Mesendoderm (in vitro differentiated cells): ENCODE measurements around the gene GALNT9.

ENCODE experiments used
- DNase-seq: peaks from one replicate; pipeline ENCODE4 v3.0.0; 2013
- H2AK5ac ChIP-seq: 2 replicates; pipeline ENCODE4 v1.6.1; 2013; ENCODE audit warnings: low read length, inconsistent platforms
- H2BK120ac ChIP-seq: 2 replicates; pipeline ENCODE4 v1.6.1; 2013; ENCODE audit warnings: low read depth, mild to moderate bottlenecking, low read length, moderate library complexity, mixed read lengths
- H2BK15ac ChIP-seq: replicated peaks from 2 replicates; pipeline ENCODE4 v1.6.1; 2013; ENCODE audit warnings: low read depth, mild to moderate bottlenecking, moderate library complexity
- H2BK5ac ChIP-seq: 2 replicates; pipeline ENCODE4 v1.6.1; 2013; ENCODE audit warnings: low read length, inconsistent platforms
- H3K18ac ChIP-seq: 2 replicates; pipeline ENCODE4 v1.6.1; 2013; ENCODE audit warnings: mild to moderate bottlenecking, low read length, mixed read lengths
- H3K23ac ChIP-seq: one replicate; pipeline ENCODE4 v1.6.1; 2013; ENCODE audit warnings: low read length
- H3K27ac ChIP-seq: 2 replicates; pipeline ENCODE4 v1.5.1; 2013; ENCODE audit warnings: low read depth, mild to moderate bottlenecking, inconsistent platforms, low read length, moderate library complexity
- H3K27me3 ChIP-seq: 2 replicates; pipeline ENCODE4 v1.6.1; 2013; ENCODE audit warnings: low read length, control low read depth, mild to moderate bottlenecking, inconsistent platforms; ENCODE audit not compliant: insufficient read depth, poor library complexity
- H3K36me3 ChIP-seq: 2 replicates; pipeline ENCODE4 v1.6.1; 2013; ENCODE audit warnings: low read length, inconsistent platforms; ENCODE audit not compliant: control insufficient read depth, insufficient read depth
- H3K4ac ChIP-seq: one replicate; pipeline ENCODE4 v1.6.1; 2013; ENCODE audit warnings: low read depth, mild to moderate bottlenecking, low read length, moderate library complexity
- H3K4me1 ChIP-seq: 2 replicates; pipeline ENCODE4 v1.6.1; 2013; ENCODE audit warnings: low read depth, low read length, inconsistent platforms; ENCODE audit not compliant: control insufficient read depth
- H3K4me2 ChIP-seq: 2 replicates; pipeline ENCODE4 v1.6.1; 2013; ENCODE audit warnings: low read length
- H3K4me3 ChIP-seq: 2 replicates; pipeline ENCODE4 v1.5.1; 2013; ENCODE audit warnings: mild to moderate bottlenecking, low read length
- H3K56ac ChIP-seq: one replicate; pipeline ENCODE4 v1.6.1; 2013; ENCODE audit warnings: low read length
- H3K79me1 ChIP-seq: 2 replicates; pipeline ENCODE4 v1.6.1; 2013; ENCODE audit warnings: low read length, inconsistent platforms
- H3K79me2 ChIP-seq: 2 replicates; pipeline ENCODE4 v1.6.1; 2013; ENCODE audit warnings: mild to moderate bottlenecking, low read length; ENCODE audit not compliant: control insufficient read depth, insufficient read depth
- H3K9ac ChIP-seq: 2 replicates; pipeline ENCODE4 v1.6.1; 2013; ENCODE audit warnings: low read length, inconsistent platforms
- H4K5ac ChIP-seq: one replicate; pipeline ENCODE4 v1.6.1; 2013; ENCODE audit warnings: low read length
- H4K8ac ChIP-seq: one replicate; pipeline ENCODE4 v1.6.1; 2013; ENCODE audit warnings: low read depth, mild to moderate bottlenecking, control low read depth, low read length, moderate library complexity
- WGBS: extraction: QIAGEN DNeasy Blood & Tissue Kit; methylation state at CpG from one replicate; pipeline ENCODE4 v1.1.7; 2013; ENCODE audit warnings: low lambda C conversion rate, missing lambda C conversion rate; ENCODE audit not compliant: insufficient coverage; ENCODE audit errors: extremely low coverage; 5-methylcytosine and 5-hydroxymethylcytosine counted together

The GALNT9 gene

DNA sequence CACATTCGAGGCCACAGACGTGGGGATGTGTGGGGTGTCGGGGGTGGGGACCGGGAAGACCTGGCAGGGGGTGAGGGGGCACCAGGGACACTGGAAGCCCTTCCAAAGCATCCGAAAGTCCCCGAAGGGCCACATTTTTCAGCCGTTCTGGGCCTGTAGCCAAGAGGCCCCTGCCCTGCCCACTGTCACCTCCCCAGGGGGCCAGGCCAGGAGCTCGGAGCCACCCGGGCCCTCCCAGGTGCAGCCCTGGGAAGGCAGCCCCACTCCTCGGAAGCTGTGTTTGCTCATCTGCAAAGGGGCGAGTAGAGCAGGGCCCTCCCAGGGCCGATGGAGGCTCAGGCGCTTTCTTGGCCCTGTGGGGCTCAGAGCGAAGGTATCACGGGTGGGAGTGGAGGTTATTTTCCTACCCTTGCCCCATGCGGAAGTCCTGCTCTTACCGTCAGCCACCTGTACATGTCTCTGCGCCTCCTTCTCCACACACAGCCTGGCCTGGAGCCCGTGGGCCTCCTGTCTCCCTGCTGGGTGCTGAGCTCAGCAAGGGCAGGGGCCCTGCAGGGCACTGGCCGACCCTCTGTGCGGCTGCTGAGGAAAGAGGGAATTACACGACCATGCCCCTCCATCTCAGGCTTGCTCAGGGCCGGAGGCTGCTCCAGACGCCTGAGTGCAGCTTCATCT is 158.0 kb downstream of the GALNT9 start:
- no peak overlapping the region for H3K56ac ChIP-seq
- H2BK15ac ChIP-seq, result no peak overlapping the region
- H3K79me2 ChIP-seq, result no peaks in the 10 kb centered on the region
- DNase-seq, result no peak
- no CpG with 5 or more reads among the region's 24 CpGs for WGBS
- H3K18ac ChIP-seq, result no peak overlapping the region
- H2BK120ac ChIP-seq, result no peak overlapping the region
- H2BK5ac ChIP-seq, result no peak overlapping the region
- no peaks in the 10 kb centered on the region for H3K27me3 ChIP-seq
- no peaks in the 10 kb centered on the region for H3K4me1 ChIP-seq
- H4K5ac ChIP-seq, result no peak overlapping the region
- no peak overlapping the region for H3K4me2 ChIP-seq
- no peak overlapping the region for H4K8ac ChIP-seq
- H3K36me3 ChIP-seq, result no peaks in the 10 kb centered on the region
- H2AK5ac ChIP-seq, result no peak overlapping the region
- H3K9ac ChIP-seq, result no peak overlapping the region
- H3K4me3 ChIP-seq, result no peak overlapping the region
- no peak overlapping the region for H3K4ac ChIP-seq
- no peaks in the 10 kb centered on the region for H3K79me1 ChIP-seq
- H3K27ac ChIP-seq, result no peak overlapping the region
- H3K23ac ChIP-seq, result no peak overlapping the region

DNA sequence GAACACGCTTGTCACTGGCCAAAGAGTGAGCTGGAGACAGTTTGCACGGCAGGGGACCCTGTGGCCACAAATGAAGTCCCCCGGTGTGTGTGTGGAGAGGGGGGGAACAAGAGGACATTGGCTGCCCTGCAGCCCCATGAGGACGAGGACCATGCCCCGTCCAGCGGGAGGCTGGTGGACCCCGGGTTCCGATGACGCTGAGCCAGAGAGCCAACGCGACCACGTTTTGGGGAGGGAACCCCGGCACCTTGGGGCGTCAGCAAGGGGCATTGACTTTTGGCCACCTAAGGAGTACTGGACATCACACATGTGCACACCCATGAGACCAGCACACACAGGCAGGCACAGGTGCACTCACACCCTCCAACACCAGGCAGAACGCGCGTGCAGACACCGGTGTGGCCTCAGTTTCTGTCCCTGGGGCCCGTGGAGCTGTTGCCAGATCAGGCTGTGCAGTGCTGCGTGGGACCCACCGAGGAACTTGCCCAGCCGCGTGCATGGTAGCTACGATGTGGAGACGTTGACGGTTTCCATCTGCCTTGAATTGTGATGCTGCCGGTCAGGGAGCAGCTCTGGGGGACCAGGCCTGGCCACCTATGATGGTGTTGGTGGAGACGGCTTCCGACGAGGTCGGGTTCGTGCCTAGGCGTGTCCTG is 158.6 kb downstream of the GALNT9 start:
- no peak overlapping the region for H3K27ac ChIP-seq
- H3K4me1 ChIP-seq, result no peaks in the 10 kb centered on the region
- H3K27me3 ChIP-seq, result no peaks in the 10 kb centered on the region
- H2AK5ac ChIP-seq, result no peak overlapping the region
- H3K4me3 ChIP-seq, result no peak overlapping the region
- no peak overlapping the region for H3K18ac ChIP-seq
- H4K8ac ChIP-seq, result no peak overlapping the region
- no peak overlapping the region for H3K4me2 ChIP-seq
- no peak overlapping the region for H3K9ac ChIP-seq
- H3K79me1 ChIP-seq, result no peaks in the 10 kb centered on the region
- H3K36me3 ChIP-seq, result no peaks in the 10 kb centered on the region
- no peak overlapping the region for H3K56ac ChIP-seq
- no peak overlapping the region for H3K23ac ChIP-seq
- no peak overlapping the region for H2BK120ac ChIP-seq
- no peak overlapping the region for H4K5ac ChIP-seq
- WGBS, result no CpG with 5 or more reads among the region's 33 CpGs
- H3K4ac ChIP-seq, result no peak overlapping the region
- no peak for DNase-seq
- no peaks in the 10 kb centered on the region for H3K79me2 ChIP-seq
- H2BK15ac ChIP-seq, result no peak overlapping the region
- H2BK5ac ChIP-seq, result no peak overlapping the region

DNA sequence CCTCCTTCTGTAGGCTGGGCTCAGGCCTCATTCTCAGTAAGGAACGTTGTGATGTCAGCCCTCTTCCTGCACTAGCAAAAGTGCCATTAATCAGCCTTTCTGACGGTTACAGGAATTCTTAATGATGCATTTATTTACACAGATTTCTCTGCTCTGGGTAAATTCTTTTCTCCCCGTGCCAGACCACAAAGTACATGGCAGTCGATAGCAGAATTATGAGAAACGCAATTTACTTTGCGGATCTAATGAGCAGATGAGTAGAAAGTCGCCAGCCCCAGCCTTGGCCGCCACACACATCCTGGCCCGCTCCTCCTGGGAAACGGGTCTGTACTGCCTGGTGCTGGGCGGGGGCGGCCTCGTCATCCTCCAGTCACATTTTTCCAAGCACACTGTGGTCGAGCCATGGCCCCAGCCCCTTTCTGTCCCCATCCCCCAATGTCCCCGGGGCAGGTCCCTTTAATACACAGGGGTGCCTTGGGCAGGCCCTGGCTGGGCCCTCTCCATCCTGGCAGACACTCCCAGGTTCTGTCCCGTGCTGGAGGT is 159.2 kb downstream of the GALNT9 start:
- Histone ChIP-seq H3K56ac (no peak overlapping the region), H2BK120ac (no peak overlapping the region), H2BK15ac (no peak overlapping the region), H3K18ac (no peak overlapping the region), H3K79me2 (no peaks in the 10 kb centered on the region), H2AK5ac (no peak overlapping the region), H3K9ac (no peak overlapping the region), H3K27ac (no peak overlapping the region), H3K4me2 (no peak overlapping the region), H2BK5ac (no peak overlapping the region), H4K8ac (no peak overlapping the region), H3K36me3 (no peaks in the 10 kb centered on the region), H3K4me1 (no peaks in the 10 kb centered on the region), H3K23ac (no peak overlapping the region), H3K4me3 (no peak overlapping the region), H3K4ac (no peak overlapping the region), H4K5ac (no peak overlapping the region), H3K27me3 (no peaks in the 10 kb centered on the region), H3K79me1 (no peaks in the 10 kb centered on the region)
- no peak for DNase-seq
- no CpG with 5 or more reads among the region's 16 CpGs for WGBS

DNA sequence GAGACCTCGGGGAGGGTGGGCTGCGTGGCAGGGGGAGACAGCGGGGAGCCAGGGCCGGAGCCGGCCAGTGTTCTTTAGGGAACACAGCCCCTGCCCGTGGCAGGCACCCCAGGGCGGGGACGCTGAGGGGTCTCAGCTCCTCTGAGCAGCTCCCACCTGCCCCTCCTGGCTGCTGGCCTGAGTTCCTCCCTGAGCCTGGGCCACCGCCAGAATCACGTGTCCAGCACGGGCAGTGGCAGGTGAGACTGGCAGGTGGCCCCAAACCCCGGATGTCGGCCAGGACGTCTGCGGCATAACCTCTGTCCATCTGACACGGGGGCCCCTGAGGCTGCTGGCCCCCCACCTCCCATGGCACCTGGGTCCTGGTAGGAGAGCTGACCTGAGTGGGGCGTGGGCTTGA is 160.0 kb downstream of the GALNT9 start:
- Histone ChIP-seq H3K23ac (no peak overlapping the region), H3K4me2 (no peak overlapping the region), H2BK5ac (no peak overlapping the region), H2BK15ac (no peak overlapping the region), H3K36me3 (no peaks in the 10 kb centered on the region), H4K5ac (no peak overlapping the region), H3K9ac (no peak overlapping the region), H2AK5ac (no peak overlapping the region), H3K79me1 (no peaks in the 10 kb centered on the region), H3K18ac (no peak overlapping the region), H3K27me3 (no peaks in the 10 kb centered on the region), H3K4me3 (no peak overlapping the region), H3K27ac (no peak overlapping the region), H3K4me1 (no peaks in the 10 kb centered on the region), H3K56ac (no peak overlapping the region), H2BK120ac (no peak overlapping the region), H3K4ac (no peak overlapping the region), H3K79me2 (no peaks in the 10 kb centered on the region), H4K8ac (no peak overlapping the region)
- no peak for DNase-seq
- WGBS, result no CpG with 5 or more reads among the region's 17 CpGs

GRCh38 chr12:132168311-132169031 is 160.9 kb downstream of the GALNT9 start:
- H3K9ac ChIP-seq, result no peak overlapping the region
- no peak overlapping the region for H3K4ac ChIP-seq
- H3K4me3 ChIP-seq, result no peak overlapping the region
- WGBS, result no CpG with 5 or more reads among the region's 31 CpGs
- no peak overlapping the region for H3K18ac ChIP-seq
- no peaks in the 10 kb centered on the region for H3K79me2 ChIP-seq
- H3K23ac ChIP-seq, result no peak overlapping the region
- H2BK5ac ChIP-seq, result no peak overlapping the region
- no peak for DNase-seq
- no peak overlapping the region for H3K56ac ChIP-seq
- no peaks in the 10 kb centered on the region for H3K79me1 ChIP-seq
- no peak overlapping the region for H3K4me2 ChIP-seq
- no peak overlapping the region for H2BK120ac ChIP-seq
- no peak overlapping the region for H4K8ac ChIP-seq
- H3K4me1 ChIP-seq, result no peaks in the 10 kb centered on the region
- H3K36me3 ChIP-seq, result no peaks in the 10 kb centered on the region
- no peak overlapping the region for H4K5ac ChIP-seq
- no peak overlapping the region for H3K27ac ChIP-seq
- H2AK5ac ChIP-seq, result no peak overlapping the region
- H3K27me3 ChIP-seq, result no peaks in the 10 kb centered on the region
- H2BK15ac ChIP-seq, result no peak overlapping the region
